NCI-H446 (cell line): Measurements from ENCODE around the gene VPS39.

Source experiments
- DNase-seq, 2 experiments: peaks; one replicate each; lab custom pipeline; 2025; lab: John Stamatoyannopoulos, UW

VPS39 gene

GRCh38 chr15:42157981-42158765 is 49.9 kb downstream of the VPS39 start:
- no peak for DNase-seq

GRCh38 chr15:42157381-42157780 is 50.7 kb downstream of the VPS39 start:
- no peak for DNase-seq

GRCh38 chr15:42156243-42156922 is 51.7 kb downstream of the VPS39 start, which contains the start of gene PLA2G4F:
Gene PLA2G4F (minus strand): TSS chr15:42156636. CDS start chr15:42156549, 87 bp downstream.
- no peak for DNase-seq

- no peak for DNase-seq
Observed at GRCh38 chr15:42155546-42156242, 52.4 kb downstream of the VPS39 start.

- DNase-seq = no peak
Observed at GRCh38 chr15:42154956-42155355, 53.1 kb downstream of the VPS39 start.

- no peak for DNase-seq
Observed at GRCh38 chr15:42154212-42154941, 53.7 kb downstream of the VPS39 start.

GRCh38 chr15:42153874-42154211 is 54.3 kb downstream of the VPS39 start:
- no peak for DNase-seq

- DNase-seq = no peak
Observed at GRCh38 chr15:42152921-42153698, 55.0 kb downstream of the VPS39 start.

GRCh38 chr15:42152196-42152920 is 55.7 kb downstream of the VPS39 start:
- DNase-seq = no peak

- DNase-seq = no peak
Observed at GRCh38 chr15:42151736-42152135, 56.4 kb downstream of the VPS39 start.

GRCh38 chr15:42151141-42151561 is 57.0 kb downstream of the VPS39 start:
- no peak for DNase-seq

GRCh38 chr15:42150219-42150970 is 57.7 kb downstream of the VPS39 start:
- DNase-seq = no peak

GRCh38 chr15:42149493-42150218 is 58.4 kb downstream of the VPS39 start:
- DNase-seq = no peak

GRCh38 chr15:42148808-42149492 is 59.2 kb downstream of the VPS39 start:
- no peak for DNase-seq

GRCh38 chr15:42147431-42147735 is 60.7 kb downstream of the VPS39 start:
- no peak for DNase-seq

GRCh38 chr15:42146551-42147430 is 61.3 kb downstream of the VPS39 start:
- DNase-seq = no peak

- no peak for DNase-seq
Observed at GRCh38 chr15:42145546-42146455, 62.3 kb downstream of the VPS39 start.
